HTR-8/SVneo (cell line): ENCODE data around the gene HNRNPR.
"Not testable (repeated sequence)": the region's sequence is repeated elsewhere in the genome, so short reads cannot be mapped to it uniquely, and the experiment has no call there.

Experiments
- DNase-seq: peaks from one replicate; pipeline ENCODE4 v3.0.0; 2011; ENCODE audit warnings: low spot score, mixed read lengths; ENCODE audit not compliant: insufficient read length
- FAIRE-seq: peaks from 2 replicates; lab custom pipeline; 2011; peaks lifted over from hg19 to GRCh38; lab: Jason Lieb, UNC

Gene HNRNPR

DNA sequence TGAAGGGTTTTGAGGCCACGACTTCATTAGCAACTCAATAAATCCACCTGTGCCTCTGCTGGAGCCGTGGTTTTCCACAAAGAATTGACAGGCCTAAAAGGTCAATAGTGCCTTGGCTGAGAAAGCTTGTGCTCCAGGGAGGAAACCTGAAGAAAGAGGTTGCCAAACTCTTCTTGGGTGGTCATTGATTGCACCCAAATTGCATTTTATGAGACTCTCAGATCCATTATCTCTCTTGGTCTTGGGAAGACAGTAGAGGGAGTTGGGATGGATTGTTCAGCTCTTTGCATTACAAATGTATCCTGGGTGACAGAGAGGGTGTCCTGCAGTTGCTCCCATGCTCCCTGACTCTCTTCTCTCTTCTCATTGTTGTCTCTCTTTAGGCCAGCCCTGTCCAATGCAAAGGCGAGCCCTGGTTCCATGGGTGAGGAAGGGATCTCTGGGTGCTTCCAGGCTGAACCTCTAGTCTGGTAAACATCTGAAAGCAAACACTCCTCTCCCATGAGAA is 80.7 kb downstream of the HNRNPR start:
- no peak for FAIRE-seq

DNA sequence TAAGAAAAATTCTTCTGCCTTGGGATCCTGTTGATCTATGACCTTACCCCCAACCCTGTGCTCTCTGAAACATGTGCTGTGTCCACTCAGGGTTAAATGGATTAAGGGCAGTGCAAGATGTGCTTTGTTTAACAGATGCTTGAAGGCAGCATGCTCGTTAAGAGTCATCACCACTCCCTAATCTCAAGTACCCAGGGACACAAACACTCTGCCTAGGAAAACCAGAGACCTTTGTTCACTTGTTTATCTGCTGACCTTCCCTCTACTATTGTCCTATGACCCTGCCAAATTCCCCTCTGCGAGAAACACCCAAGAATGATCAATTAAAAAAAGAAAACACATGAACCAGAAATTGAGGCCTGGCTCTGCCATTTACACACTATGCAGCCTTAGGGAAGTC is 86.0 kb downstream of the HNRNPR start:
- not testable (repeated sequence) for FAIRE-seq, DNase-seq

More for the DNA sequence above, 80.7 kb downstream of the HNRNPR start:
- DNase-seq = no peak

DNA sequence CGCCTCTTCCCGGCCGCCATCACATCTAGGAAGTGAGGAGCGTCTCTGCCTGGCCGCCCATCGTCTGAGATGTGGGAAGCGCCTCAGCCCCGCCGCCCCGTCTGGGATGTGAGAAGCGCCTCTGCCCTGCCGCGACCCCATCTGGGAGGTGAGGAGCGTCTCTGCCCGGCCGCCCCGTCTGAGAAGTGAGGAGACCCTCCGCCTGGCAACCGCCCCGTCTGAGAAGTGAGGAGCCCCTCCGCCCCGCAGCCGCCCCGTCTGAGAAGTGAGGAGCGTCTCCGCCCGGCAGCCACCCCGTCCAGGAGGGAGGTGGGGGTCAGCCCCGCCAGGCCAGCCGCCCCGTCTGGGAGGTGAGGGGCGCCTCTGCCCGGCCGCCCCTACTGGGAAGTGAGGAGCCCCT is 86.7 kb downstream of the HNRNPR start:
- FAIRE-seq, DNase-seq: not testable (repeated sequence)
